Superior temporal gyrus (tissue), 1 donor: ENCODE data around the gene TMX3.

ENCODE experiments used
- DNase-seq: peaks from one replicate; pipeline ENCODE4 v3.0.0-alpha.2; 2016; ENCODE audit errors: extremely low spot score

Gene TMX3, protein sequence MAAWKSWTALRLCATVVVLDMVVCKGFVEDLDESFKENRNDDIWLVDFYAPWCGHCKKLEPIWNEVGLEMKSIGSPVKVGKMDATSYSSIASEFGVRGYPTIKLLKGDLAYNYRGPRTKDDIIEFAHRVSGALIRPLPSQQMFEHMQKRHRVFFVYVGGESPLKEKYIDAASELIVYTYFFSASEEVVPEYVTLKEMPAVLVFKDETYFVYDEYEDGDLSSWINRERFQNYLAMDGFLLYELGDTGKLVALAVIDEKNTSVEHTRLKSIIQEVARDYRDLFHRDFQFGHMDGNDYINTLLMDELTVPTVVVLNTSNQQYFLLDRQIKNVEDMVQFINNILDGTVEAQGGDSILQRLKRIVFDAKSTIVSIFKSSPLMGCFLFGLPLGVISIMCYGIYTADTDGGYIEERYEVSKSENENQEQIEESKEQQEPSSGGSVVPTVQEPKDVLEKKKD

DNA sequence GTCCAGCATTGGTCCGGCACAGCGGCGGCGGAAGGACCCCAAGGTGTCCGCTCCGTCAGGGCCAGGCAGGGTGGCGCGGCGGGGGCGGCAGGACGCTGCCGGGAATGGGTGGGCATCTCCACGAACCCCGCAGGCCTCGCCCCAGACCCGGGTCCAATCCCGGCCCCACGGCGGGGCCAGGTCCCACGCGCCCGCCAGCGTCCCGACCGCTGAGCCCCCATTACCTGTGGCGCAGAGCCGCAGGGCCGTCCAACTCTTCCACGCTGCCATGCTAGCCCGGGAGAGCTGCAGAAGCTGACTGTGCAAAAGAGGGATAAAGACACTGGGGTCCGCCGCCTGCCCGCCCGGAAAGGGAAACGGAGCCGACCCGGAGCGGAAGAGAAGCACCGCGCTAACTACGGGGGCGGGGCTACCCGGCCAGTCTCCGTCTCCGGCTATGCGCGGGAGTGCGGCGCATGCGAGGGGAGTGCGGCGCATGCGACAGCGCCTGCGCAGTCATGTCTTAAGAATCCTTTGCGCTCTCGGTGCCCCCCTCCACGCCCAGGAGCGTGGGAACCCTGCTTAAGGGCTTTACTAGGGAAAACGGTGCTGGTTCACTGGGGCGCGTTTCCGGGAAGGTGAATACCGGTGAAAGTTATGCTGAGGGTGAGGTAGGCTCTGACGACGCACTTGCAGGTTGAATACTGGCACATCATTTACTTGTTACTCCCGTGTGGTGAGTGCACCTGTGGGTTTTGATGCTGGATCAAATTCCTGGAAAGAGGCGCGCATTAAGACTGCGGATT, at the start of gene TMX3:
TSS of gene TMX3 (minus strand) at position 397 of the 785 bp plus-strand sequence. CDS start at position 270, 127 bp downstream.
- peak; percentile 94 for DNase-seq

DNA sequence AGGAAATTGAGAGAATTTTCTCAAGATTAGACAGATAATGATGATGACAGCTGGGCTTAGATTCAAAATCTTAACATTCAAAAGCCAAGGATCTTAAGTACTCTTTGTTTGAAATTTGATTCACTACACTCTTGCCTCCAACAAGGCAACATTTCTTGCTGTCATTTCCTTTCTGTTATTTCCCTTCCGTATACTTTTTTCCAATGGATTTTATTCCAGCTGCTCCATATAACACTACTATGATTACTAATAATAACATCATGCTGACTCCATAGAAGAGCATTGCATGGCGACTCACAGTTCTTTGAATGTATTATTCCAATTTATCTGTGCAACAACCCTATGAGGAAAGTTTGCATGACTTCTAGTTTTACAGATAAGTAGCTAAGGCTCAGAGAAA, 49.1 kb upstream of the TMX3 start:
- DNase-seq: no peak

DNA sequence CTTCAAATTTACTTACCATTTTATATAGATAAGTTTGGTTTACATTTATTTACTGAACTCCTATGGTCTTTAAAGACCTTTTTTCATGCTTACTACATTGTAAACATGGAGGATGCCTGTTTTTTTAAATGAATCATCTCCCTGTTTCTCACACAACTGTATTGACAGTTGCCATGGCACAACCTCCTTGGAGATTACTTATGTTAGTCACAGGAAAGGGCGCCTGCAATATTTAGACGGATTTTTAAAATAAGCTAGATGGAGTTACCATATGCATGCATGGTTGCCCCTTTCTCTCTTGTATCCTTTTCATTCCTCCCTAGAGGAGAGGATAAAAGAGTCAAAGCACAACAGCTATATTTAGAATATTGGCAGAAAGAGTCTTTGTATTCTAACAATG, 48.2 kb upstream of the TMX3 start:
- DNase-seq: no peak

DNA sequence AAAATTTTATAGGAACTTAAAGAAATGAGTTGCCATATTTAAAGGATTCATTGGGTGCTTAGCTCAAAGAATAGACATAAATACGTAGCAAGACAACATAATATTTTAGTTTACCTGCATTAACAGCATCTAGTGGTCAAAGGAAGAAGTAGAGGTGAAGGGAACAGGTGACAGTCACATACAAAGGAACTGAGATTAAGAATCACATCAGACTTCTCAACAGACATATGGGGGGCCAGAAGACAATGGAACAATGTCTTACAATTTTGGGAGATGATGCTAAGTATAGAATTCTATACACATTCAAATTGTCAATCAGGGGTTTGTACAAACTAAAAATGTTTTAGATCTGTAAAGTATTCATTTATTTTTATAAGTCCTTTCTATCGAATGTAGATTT, 44.4 kb upstream of the TMX3 start:
- DNase-seq: no peak

DNA sequence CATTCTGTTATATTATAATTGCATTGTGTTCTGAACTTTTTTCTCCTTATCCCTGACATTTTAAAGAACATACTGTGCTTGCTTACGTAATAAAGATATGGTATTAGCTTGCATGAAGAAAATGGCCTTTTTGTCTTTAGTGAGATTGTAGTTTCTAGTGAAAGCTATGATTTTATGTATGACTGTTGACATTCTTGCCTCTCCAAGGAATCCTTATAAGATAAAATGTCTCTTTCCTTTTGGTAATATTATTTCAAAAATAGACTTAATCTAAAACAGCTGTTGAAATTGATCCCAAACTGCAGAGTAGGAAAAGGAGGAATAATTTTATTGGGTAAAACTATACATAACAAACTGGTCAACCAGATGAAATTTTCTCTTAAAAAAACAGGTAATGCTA, 42.2 kb upstream of the TMX3 start:
- DNase-seq: no peak

DNA sequence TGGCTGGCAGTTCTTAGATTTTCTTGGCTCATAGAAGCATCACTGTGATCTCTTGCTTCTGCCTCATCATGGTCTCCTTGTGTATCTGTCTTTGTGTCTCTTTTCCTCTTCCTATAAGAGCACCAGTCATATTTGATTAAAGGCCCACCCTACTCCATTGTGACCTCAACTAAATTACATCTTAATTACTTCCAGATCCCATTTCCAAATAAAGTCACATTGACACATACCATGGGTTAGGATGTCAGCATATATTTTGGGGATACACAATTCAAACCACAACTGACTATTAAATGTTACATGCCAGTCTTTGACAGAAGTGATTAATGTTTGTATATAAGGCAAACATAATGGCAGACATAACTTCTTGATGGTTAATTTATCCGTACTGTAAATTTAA, 27.3 kb upstream of the TMX3 start:
- DNase-seq: no peak

DNA sequence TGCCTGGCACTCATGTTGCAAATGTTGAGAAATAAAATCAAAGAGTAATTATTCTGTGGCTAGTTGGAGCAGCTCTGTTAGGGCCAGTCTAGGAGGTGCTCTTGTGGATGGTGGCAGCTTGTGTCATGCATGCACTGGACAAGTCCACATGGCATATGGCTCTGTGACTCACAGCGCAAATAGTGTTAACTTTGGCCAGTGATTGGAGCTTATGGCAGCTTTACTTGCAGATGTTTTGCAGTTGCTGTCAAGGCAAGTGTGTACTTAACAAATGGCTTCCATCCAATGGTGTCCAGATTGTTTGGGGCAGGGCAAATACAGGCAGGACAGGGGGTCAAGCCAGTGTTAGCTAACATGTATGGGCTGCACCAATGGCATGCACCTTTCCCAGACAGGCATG, 26.1 kb upstream of the TMX3 start:
- no peak for DNase-seq

DNA sequence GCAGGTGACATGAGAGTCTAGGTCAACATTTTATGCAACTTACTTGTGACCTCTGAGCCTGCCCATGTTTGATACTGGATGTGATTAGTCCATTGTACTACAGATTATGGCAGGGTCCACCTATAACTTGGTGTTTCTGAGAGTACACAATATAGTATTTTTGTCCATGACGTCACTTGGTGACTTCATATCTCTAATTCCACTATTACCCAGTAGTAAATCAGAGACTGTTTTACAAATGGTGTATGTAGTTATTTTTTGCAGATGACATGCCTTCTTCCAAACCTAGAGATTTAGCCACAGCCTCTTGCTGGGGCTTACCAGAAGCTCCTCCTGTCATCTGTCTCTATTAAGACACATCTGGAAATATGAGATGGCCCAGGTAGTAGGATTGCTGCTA, 24.6 kb upstream of the TMX3 start:
- no peak for DNase-seq

DNA sequence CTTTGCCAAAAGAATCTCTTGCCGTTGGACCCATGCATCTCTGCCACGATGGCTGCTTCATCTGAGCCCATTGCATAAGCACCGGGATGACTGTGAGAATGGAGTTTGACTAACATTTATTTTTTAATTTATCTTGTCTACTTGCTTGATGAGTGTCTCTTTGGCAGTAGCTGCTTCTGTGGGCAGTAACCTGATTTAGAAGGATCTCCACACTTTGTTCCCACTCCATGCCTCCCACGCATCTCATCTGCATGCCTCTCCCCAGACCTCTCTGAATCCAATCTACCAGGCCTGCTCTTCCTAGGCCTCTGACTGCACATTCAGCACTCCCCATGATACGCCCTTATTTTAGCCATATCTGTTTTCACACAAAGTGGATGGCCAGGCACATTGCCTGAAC, 23.7 kb upstream of the TMX3 start:
- DNase-seq: peak; percentile 55

DNA sequence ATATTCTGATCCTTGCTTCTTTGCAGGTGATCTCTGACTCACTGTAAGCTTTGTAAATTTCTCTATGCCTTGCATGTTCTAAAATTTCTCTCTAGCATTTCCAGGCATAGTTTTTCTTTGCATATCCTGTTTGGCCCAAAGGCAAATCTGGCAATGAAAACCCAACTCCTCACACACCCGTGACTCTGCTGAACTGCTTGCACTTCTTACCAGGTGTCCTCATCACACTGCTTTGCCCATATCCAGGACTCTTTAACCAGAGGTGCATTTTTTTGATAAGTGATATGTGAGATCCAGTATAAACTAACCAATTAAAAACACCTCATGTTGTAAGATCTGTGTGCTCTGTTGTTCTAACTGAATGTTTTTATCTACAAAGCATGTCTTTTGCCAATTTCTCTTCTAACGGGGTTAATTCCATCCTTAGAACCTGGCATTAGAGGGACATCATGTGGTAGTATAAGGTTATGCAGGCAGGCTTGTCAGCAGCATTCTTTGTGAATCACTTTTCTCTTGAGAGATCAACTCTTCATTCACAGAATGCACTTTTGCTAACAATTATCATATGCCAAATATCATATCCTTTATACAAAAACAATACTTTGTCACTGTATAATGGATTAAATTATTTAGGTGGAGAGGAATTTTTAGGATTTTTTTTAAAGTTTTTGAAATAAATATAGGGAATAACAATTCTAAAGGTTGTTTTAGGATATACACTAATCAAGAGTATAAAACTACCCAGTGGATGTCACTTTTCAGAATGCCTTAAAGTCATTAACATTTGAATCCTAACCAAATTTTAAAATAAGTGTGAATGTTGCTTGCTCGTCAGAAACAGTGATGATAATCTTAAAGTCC, 20.8 kb upstream of the TMX3 start:
- peak; percentile 80 for DNase-seq

DNA sequence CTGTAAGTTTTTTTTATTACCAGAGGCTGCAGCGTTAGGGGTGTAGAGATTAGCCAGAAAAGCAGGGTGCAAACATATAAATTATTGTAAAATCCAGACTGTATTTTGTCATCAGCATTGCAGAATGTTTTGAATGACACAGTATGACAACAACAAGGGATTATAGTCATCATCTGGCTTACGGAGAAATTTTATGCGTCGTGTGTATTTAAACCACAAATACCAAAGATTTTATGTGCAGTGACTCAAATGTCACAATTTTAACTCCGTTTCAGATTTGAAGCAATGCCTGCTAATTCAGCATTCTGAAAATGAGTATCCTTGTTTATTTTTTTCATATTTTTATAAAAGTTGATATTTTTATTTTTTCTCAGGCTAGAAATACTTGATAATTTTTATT, 19.4 kb upstream of the TMX3 start:
- no peak for DNase-seq

DNA sequence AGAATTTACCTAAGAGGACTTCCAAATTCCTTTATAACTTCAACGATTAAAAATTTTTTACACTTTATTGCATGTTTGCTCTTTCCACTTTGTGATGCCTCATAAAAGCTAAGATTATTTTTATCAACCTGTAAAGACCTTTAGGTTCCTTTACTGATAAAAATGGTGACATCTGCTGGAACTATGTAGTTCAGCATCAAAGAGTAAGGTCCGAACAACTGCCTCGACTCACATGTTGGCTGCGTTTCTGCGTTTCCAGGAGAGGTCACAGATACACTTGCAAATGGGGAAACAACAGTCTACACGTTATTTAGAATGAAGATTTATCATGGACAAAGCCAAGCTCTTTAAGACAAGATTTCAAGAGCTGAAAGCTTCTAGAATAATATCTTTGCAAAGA, 18.8 kb upstream of the TMX3 start:
- no peak for DNase-seq

DNA sequence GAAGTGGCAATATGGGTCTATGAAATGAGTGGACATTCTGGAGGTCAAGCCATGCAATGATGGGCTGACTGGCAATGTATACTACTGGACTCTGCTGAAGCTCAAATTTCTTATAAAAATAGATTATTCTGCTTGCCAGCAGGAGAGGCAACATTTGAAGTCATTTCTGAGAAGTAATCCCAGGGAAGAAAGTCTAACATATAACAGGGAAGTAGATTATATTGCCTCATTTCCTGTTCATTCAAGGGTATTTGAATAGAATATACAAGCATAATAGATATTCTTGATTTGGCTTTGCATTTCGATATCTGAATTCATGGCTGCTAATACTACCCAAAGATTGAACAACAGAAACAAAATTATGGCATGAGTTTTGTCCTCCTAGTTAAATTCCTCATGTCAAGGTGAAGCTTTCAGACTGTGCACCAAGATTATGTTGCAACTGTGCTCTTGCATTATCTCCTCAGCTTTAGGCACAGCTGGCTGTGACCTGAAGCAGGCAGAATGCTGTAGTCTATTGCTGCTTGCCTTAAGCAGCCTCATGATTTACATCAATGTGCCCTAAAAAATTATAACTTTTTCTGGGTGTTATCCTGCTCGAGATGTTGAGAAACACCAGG, 13.3 kb upstream of the TMX3 start:
- no peak for DNase-seq

DNA sequence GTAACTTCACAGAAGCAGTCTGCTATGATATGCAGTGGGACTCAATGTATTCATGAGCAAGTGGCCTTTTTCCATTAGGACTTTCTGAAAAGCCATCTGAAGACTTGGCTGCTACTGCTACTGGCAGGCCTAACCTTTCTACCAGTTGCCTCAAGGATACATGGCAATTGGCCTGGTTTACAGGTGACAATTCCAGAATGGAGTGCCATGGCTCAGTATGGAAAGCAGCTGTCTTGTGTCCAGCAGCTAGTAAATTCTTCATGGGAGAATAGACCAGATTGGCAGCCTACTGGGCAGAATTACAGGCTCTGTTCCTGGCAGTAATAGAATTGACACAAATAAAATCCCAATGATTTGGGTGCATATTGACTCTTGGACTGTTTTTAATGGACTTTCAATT, 12.6 kb upstream of the TMX3 start:
- DNase-seq: no peak

DNA sequence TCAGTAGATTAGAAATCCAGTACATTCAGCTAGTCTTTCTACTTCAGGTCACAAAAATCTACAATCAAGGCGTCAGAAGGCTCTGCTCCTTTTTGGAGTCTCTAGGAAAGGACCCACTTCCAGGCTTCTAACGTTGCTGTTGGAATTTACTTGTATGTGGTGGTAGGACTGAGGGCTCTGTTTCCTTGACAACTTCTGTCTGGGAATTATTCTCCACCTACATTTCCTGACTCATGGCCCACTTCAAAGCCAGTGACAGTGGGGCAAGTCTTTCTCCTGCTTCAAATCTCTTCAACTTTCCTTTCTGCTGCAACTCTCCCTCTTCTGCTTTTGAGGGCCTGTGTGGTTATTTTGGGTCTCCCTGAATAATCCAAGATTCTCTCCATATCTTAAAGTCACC, 10.4 kb upstream of the TMX3 start:
- no peak for DNase-seq

DNA sequence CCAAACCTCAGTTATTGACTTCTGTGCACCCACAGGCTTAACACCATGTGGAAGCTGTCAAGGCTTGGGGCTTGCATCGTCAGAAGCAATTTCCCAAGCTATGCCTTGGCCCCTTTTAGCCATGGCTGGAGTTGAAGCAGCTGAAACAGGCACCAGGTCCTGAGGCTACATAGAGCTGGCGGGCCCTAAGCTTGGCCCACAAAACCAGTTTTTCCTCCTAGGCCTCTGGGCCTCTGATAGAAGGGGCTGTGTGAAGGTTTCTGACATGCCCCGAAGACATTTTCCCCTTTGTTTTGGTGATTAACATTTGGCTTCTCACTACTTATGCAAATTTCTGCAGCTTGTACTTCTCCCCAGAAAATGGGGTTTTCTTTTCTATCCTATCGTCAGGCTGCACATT, 9.1 kb upstream of the TMX3 start:
- DNase-seq: no peak

DNA sequence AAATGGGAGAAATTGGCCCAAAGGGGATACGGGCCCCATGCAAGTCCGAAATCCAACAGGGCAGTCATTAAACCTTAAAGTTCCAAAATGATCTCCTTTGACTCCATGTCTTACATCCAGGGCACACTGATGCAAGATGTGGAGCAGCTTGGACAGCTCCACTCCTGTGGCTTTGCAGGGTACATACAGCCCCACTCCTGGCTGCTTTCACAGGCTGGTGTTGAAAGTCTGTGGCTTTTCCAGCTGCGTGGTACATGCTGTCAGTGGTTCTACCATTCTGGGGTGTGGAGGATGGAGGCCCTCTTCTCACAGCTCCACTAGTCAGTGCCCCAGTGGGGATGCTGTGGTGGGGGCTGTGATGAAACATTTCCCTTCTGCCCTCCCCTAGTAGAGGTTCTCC, 8.6 kb upstream of the TMX3 start:
- DNase-seq: no peak

DNA sequence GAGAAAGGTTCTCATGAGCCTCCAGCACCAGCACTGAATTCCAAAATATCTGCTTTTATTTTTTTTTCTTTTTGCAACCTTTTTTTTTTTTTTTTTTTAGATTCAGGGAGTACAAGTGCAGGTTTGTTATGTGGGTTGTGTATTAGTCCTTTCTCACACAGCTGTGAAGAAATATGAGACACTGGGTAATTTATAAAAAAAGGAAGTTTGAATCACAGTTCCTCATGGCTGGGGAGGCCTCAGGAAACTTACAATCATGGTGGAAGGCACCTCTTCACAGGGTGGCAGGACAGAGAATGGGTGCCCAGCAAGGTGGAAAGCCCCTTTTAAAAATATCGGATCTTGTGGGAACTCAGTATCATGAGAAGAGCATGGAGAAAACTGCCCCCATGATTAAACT, 7.9 kb upstream of the TMX3 start:
- DNase-seq: no peak

DNA sequence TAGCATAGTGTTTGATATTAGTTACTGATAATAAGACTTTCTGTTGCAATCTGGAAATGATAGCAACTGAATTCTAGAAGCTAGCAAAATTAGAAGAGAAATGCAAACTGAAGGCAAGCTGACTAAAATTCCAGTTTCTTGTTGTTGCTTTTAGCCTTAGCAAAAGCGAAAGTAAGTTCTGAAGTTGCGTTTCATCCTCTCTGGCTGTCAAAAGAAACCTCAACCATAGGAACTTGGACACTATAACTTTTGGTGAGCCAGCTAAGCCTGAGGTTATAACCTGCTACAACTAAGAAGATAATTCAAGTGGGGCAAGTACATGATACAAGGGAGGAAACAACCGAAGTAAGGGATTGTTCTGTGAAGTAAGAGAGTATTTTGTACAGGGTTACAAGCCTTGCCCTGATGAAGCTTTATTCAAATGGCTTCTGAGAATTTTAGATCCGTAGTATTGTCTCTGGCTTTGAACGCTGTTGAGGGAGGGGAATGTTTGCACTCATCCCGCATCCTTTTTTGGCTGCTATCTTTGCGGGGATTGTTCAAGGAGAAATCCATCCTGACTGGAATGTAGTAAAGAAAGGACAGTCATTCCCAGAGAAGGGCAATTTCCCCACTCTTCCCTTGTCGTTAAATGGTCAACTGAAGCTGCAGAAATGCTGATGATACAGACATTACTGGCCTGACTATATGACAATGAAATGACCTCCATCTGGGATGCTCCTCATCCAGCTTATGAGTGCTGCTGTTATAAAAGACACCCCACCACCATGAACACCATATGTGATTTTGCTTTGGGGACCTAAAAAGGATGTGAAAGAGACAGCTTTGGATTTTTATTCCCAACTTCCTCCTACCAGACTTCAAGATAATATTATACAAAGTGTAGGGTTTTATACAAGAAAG, 7.0 kb upstream of the TMX3 start:
- no peak for DNase-seq

DNA sequence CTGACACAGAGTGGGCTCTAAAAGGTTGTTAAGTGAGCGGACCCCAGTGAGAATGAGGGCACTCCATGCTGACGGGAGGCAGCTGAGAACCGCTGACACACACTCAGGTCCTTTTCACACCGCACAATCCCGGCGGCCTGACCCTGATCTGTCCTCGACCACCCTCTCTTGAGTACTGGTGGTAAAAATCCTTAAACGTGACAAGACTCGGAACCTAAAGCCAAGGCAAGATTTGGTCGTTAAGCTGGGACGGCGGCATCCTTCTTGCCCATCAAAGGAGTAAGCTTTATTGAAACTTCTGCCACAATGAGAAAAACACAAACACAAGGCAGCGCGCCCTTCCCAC, 569 bp downstream of the TMX3 start:
- DNase-seq: no peak

DNA sequence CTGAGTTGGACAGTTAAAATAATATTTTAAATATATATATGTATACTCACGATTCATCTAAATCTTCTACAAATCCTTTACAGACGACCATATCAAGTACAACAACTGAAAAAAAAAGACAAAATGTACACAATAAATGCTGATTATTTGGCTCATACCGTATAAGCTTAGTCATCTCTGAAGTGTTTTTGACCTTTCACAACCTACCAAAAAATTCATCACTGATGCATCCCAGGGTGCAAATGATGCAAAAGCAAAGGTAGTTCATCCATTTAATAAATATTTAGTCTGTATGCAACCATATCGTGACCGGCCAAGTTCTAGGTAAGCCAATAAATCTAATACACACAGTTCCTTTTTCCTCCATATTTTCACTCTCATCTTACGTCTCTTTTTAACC, 1.1 kb downstream of the TMX3 start:
- DNase-seq: no peak
